ENCODE measurements around the gene RFC3. TPM values are rescaled to one million over a fixed set of nuclear protein-coding genes. Genes with fewer than 3 reads are reported as not detected.
A peak's percentile ranks its signal among the peaks of the same experiment; 100 is the strongest.

Gene RFC3
- total and polyA plus RNA-seq, 2 of the 13 experiments (the other 11 are each of a cell fraction or from before 2014, with no cell fraction given) = 16.0 to 55.7 TPM

DNA sequence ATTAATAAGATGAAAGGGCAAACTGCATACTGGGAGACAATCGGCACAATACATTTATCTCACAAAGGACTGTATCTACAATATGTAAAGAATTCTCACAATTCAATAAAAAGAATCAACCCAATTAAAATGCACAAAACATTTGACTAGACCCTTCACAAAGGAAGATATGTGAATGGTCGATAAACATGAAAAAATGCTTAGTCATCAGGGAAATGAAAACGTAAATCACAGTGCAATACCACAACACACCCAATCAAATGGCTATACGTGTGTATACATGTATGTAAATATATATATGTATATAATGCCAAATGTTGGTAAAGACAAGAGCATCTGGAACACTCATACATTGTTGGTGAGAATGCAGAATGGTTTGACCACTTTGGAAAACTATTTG, 21.9 kb upstream of the RFC3 start:
- H3K36me3 ChIP-seq (replicated peaks in 1 of 2; ENCODE audit: control insufficient read depth in 1 of 2, insufficient read depth in 2 of 2, low read length in 2 of 2) = no peaks in the 10 kb centered on the region
- no peak overlapping the region for H3K9ac ChIP-seq (ENCODE audit: insufficient read depth, low read depth, low read length)
- H3K9me3 ChIP-seq (ENCODE audit: low read length) = no peaks in the 10 kb centered on the region
- in situ Hi-C loops (cut with HindIII; ENCODE audit: extremely low pct_ligation_motif_present, low pct_unique_long_range_greater_than_20kb) (loop anchor here (25.0 kb wide), 1 partner anchor 1366 kb away; no protein-coding TSS in a partner anchor), intact Hi-C loops (cut with micrococcal nuclease; ENCODE audit: unreplicated experiment) (no loop called here)
- BruUV-seq (replicated peaks) = no TSS peak
- H3K4me2 ChIP-seq (ENCODE audit: low read depth, low read length) = no peak overlapping the region
- no peak for ATAC-seq
- peaks cover 13% of the 10 kb centered on the region for H3K4me1 ChIP-seq (ENCODE audit: insufficient read depth, low read length)
- WGBS (ENCODE audit: low lambda C conversion rate) = 45% methylated on average over 4 of the region's 4 CpGs
- H4K20me1 ChIP-seq (ENCODE audit: insufficient read depth, low read length) = no peaks in the 10 kb centered on the region
- FAIRE-seq = no peak
- no peak overlapping the region for H3K27ac ChIP-seq (ENCODE audit: extremely low read length, insufficient read depth, low read length)
- H2AFZ ChIP-seq (ENCODE audit: low read length) = no peak overlapping the region
- DNase-seq (ENCODE audit: low spot score) = no peak
- peak; percentile 72 for TF ChIP-seq NFE2L2 (IDR thresholded peaks at IDR 0.05; ENCODE audit: low read length)
- peak; percentile 77 for TF ChIP-seq MAFF (IDR thresholded peaks at IDR 0.05; ENCODE audit: low read depth, low read length)
- TF ChIP-seq MAFK (conservative IDR thresholded peaks at IDR 0.05 in 1 of 2, IDR thresholded peaks at IDR 0.05 in 1 of 2; ENCODE audit: low read length in 2 of 2) = peak; percentile 85 to 90
- no peak for TF ChIP-seq ZFP36L2 (CRISPR knock-in tag; IDR thresholded peaks at IDR 0.05)
- ChIA-PET CTCF (ENCODE audit: low intra/inter-chr PET ratio, low total read pairs) (no interaction called here), POLR2A (no interaction called here)
- no peaks in the 10 kb centered on the region for H3K27me3 ChIP-seq (ENCODE audit: control insufficient read depth in 1 of 2, insufficient read depth in 2 of 2, low read length in 2 of 2)
- H3K4me3 ChIP-seq (replicated peaks in 1 of 3; ENCODE audit: insufficient read depth in 1 of 3, low read depth in 2 of 3, low read length in 3 of 3) = no peak overlapping the region
- no peaks in the 10 kb centered on the region for H3K79me2 ChIP-seq (ENCODE audit: insufficient read depth, low read length)

GRCh38 chr13:33797622-33798021, 20.3 kb upstream of the RFC3 start:
- no peak overlapping the region for H3K4me3 ChIP-seq (replicated peaks in 1 of 3; ENCODE audit: insufficient read depth in 1 of 3, low read depth in 2 of 3, low read length in 3 of 3)
- POLR2A ChIA-PET = no interaction called here
- DNase-seq (ENCODE audit: low spot score) (no peak), FAIRE-seq (no peak), ATAC-seq (no peak)
- no TSS peak for BruUV-seq (replicated peaks)
- H3K36me3 ChIP-seq (replicated peaks in 1 of 2; ENCODE audit: control insufficient read depth in 1 of 2, insufficient read depth in 2 of 2, low read length in 2 of 2) = no peaks in the 10 kb centered on the region
- no peak overlapping the region for H3K9ac ChIP-seq (ENCODE audit: insufficient read depth, low read depth, low read length)
- 17% methylated on average over 7 of the region's 7 CpGs for WGBS (ENCODE audit: low lambda C conversion rate)
- H3K9me3 ChIP-seq (ENCODE audit: low read length) = no peaks in the 10 kb centered on the region
- no peak overlapping the region for H3K27ac ChIP-seq (ENCODE audit: extremely low read length, insufficient read depth, low read length)
- in situ Hi-C loops (cut with HindIII; ENCODE audit: extremely low pct_ligation_motif_present, low pct_unique_long_range_greater_than_20kb) = loop anchor here (25.0 kb wide), 1 partner anchor 1365 kb away; no protein-coding TSS in a partner anchor
- H3K79me2 ChIP-seq (ENCODE audit: insufficient read depth, low read length) = no peaks in the 10 kb centered on the region
- no peaks in the 10 kb centered on the region for H3K27me3 ChIP-seq (ENCODE audit: control insufficient read depth in 1 of 2, insufficient read depth in 2 of 2, low read length in 2 of 2)
- H3K4me2 ChIP-seq (ENCODE audit: low read depth, low read length) = peak overlapping the region; percentile 25
- intact Hi-C loops (cut with micrococcal nuclease; ENCODE audit: unreplicated experiment) = no loop called here
- CTCF ChIA-PET (ENCODE audit: low intra/inter-chr PET ratio, low total read pairs) = no interaction called here
- H4K20me1 ChIP-seq (ENCODE audit: insufficient read depth, low read length) = no peaks in the 10 kb centered on the region
- peaks cover 13% of the 10 kb centered on the region for H3K4me1 ChIP-seq (ENCODE audit: insufficient read depth, low read length)
- no peak overlapping the region for H2AFZ ChIP-seq (ENCODE audit: low read length)
- TF ChIP-seq CREB1 (IDR thresholded peaks at IDR 0.05) (no peak), CREB1 (CRISPR knock-in tag; IDR thresholded peaks at IDR 0.05) (no peak), ATAD3A (CRISPR knock-in tag; IDR thresholded peaks at IDR 0.05) (no peak), ZNF850 (CRISPR knock-in tag; conservative IDR thresholded peaks at IDR 0.05) (no peak), POGZ (CRISPR knock-in tag; IDR thresholded peaks at IDR 0.05) (no peak), KLF13 (CRISPR knock-in tag; IDR thresholded peaks at IDR 0.05) (no peak), ZNF441 (CRISPR knock-in tag; IDR thresholded peaks at IDR 0.05; ENCODE audit: borderline replicate concordance) (no peak), IRX3 (CRISPR knock-in tag; IDR thresholded peaks at IDR 0.05; ENCODE audit: borderline replicate concordance, low read depth) (no peak)
- TF ChIP-seq, protein P1, sequence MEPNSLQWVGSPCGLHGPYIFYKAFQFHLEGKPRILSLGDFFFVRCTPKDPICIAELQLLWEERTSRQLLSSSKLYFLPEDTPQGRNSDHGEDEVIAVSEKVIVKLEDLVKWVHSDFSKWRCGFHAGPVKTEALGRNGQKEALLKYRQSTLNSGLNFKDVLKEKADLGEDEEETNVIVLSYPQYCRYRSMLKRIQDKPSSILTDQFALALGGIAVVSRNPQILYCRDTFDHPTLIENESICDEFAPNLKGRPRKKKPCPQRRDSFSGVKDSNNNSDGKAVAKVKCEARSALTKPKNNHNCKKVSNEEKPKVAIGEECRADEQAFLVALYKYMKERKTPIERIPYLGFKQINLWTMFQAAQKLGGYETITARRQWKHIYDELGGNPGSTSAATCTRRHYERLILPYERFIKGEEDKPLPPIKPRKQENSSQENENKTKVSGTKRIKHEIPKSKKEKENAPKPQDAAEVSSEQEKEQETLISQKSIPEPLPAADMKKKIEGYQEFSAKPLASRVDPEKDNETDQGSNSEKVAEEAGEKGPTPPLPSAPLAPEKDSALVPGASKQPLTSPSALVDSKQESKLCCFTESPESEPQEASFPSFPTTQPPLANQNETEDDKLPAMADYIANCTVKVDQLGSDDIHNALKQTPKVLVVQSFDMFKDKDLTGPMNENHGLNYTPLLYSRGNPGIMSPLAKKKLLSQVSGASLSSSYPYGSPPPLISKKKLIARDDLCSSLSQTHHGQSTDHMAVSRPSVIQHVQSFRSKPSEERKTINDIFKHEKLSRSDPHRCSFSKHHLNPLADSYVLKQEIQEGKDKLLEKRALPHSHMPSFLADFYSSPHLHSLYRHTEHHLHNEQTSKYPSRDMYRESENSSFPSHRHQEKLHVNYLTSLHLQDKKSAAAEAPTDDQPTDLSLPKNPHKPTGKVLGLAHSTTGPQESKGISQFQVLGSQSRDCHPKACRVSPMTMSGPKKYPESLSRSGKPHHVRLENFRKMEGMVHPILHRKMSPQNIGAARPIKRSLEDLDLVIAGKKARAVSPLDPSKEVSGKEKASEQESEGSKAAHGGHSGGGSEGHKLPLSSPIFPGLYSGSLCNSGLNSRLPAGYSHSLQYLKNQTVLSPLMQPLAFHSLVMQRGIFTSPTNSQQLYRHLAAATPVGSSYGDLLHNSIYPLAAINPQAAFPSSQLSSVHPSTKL (CRISPR knock-in tag; IDR thresholded peaks at IDR 0.05) = no peak
